ENCODE data around the gene EYS.

Gene EYS

DNA sequence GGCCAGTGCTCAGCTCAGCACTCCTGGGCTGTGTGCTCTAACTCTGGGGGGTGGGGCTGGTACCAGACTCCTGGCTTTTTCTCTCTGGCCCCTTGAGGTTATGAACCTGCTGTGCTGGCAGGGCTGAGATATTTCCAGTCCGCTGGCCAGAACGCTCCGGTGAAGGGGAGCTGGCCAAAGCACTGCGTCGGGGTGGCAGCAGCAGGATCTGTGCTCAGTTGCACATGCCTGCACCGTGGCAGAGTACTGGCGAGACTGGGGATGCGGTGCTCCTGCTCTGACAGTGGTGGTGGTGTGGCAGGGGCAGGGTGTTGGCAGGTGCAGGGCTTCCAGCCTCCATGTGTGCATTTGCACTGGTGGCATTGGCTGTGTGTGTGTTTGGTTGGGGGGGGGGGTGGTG lies 1697.0 kb downstream of the EYS start:
- no peaks in the 10 kb centered on the region for H3F3A ChIP-seq (ENCODE audit: low read depth)
- H3K79me2 ChIP-seq (ENCODE audit: insufficient read depth, low read length), result no peaks in the 10 kb centered on the region
- H3K36me3 ChIP-seq (ENCODE audit: insufficient read depth, low read length), result no peaks in the 10 kb centered on the region
- peaks cover 4% of the 10 kb centered on the region for H3K4me1 ChIP-seq (ENCODE audit: insufficient read depth, low read length, poor library complexity, severe bottlenecking)
- TF ChIP-seq EZH2phosphoT487 (IDR thresholded peaks at IDR 0.05; ENCODE audit: borderline replicate concordance), result no peak
- TF ChIP-seq, protein P1, sequence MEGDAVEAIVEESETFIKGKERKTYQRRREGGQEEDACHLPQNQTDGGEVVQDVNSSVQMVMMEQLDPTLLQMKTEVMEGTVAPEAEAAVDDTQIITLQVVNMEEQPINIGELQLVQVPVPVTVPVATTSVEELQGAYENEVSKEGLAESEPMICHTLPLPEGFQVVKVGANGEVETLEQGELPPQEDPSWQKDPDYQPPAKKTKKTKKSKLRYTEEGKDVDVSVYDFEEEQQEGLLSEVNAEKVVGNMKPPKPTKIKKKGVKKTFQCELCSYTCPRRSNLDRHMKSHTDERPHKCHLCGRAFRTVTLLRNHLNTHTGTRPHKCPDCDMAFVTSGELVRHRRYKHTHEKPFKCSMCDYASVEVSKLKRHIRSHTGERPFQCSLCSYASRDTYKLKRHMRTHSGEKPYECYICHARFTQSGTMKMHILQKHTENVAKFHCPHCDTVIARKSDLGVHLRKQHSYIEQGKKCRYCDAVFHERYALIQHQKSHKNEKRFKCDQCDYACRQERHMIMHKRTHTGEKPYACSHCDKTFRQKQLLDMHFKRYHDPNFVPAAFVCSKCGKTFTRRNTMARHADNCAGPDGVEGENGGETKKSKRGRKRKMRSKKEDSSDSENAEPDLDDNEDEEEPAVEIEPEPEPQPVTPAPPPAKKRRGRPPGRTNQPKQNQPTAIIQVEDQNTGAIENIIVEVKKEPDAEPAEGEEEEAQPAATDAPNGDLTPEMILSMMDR (conservative IDR thresholded peaks at IDR 0.05; ENCODE audit: low read length), result no peak
- no peaks in the 10 kb centered on the region for H3K9me3 ChIP-seq (ENCODE audit: insufficient read depth, low read depth, low read length)
- H4K20me1 ChIP-seq (ENCODE audit: insufficient read depth, low read length, poor library complexity, severe bottlenecking), result no peaks in the 10 kb centered on the region
- no peaks in the 10 kb centered on the region for H3K9me2 ChIP-seq (replicated peaks; ENCODE audit: low read depth, low read length)
- H3K27me3 ChIP-seq (ENCODE audit: insufficient read depth, low read length, poor library complexity, severe bottlenecking), result no peaks in the 10 kb centered on the region
- H3K9ac ChIP-seq (ENCODE audit: low read depth, low read length, poor library complexity, severe bottlenecking), result no peak overlapping the region
- H3K4me2 ChIP-seq (ENCODE audit: low read depth, low read length, poor library complexity, severe bottlenecking), result no peak overlapping the region
- no peak overlapping the region for H2AFZ ChIP-seq (ENCODE audit: low read length)
- no peak overlapping the region for H3K4me3 ChIP-seq (ENCODE audit: low read length, poor library complexity, severe bottlenecking)

DNA sequence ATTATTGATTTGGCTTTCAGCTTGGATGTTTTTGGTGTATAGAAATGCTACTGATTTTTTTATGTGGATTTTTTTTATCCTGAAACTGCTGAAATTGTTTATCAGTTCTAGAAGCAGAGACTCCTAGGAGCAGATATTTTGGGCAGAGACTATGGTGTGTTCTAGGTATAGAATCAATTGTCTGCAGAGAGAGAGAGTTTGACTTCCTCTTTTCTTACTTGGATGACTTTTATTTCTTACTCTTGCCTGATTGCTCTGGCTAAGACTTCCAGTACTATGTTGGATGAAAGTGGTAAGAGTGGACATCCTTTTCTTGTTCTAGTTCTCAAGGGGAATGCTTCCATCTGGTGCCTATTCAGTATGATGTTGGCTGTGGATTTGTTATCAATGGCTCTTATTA lies 1700.8 kb downstream of the EYS start:
- Histone ChIP-seq H2AFZ (ENCODE audit: low read length) (no peak overlapping the region), H3K4me1 (ENCODE audit: insufficient read depth, low read length, poor library complexity, severe bottlenecking) (no peaks in the 10 kb centered on the region), H3K27me3 (ENCODE audit: insufficient read depth, low read length, poor library complexity, severe bottlenecking) (no peaks in the 10 kb centered on the region), H3K9me2 (replicated peaks; ENCODE audit: low read depth, low read length) (no peaks in the 10 kb centered on the region), H3K36me3 (ENCODE audit: insufficient read depth, low read length) (no peaks in the 10 kb centered on the region), H3F3A (ENCODE audit: low read depth) (no peaks in the 10 kb centered on the region), H3K4me3 (ENCODE audit: low read length, poor library complexity, severe bottlenecking) (no peak overlapping the region), H3K9me3 (ENCODE audit: insufficient read depth, low read depth, low read length) (no peaks in the 10 kb centered on the region), H3K79me2 (ENCODE audit: insufficient read depth, low read length) (no peaks in the 10 kb centered on the region), H4K20me1 (ENCODE audit: insufficient read depth, low read length, poor library complexity, severe bottlenecking) (no peaks in the 10 kb centered on the region), H3K4me2 (ENCODE audit: low read depth, low read length, poor library complexity, severe bottlenecking) (no peak overlapping the region), H3K9ac (ENCODE audit: low read depth, low read length, poor library complexity, severe bottlenecking) (no peak overlapping the region)
- TF ChIP-seq EZH2phosphoT487 (IDR thresholded peaks at IDR 0.05; ENCODE audit: borderline replicate concordance), result no peak
- TF ChIP-seq, protein P1 (conservative IDR thresholded peaks at IDR 0.05; ENCODE audit: low read length), result no peak

DNA sequence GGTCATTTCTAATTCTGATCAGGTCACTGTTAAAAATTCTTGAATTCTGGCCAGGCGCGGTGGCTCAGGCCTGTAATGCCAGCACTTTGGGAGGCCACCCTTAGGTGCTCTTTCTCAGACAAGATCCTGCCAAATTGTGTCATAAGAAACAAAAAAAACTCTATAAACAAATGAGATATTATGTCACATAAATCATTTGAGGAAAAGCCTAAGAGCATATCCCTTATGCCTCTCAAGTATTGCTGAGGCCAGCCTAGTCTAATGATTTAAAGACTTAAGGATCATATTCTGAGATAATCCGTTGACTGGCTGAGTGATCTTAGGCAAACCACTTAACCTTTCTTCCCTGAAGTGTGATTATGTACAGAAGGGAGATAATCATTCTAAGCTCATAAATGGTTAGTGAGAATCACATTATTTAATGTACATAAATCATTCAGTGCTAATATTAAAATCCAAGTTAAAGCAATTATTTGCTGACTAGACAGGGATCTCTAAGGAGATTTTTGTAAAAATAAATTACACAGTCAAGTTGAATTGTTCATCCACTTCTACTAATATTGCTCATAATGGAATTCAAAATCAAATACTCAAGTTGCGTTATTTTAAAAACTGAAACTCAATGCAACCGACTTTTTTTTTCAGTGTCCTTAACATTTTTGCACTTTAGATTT lies 1706.1 kb downstream of the EYS start:
- H3K4me1 ChIP-seq (ENCODE audit: insufficient read depth, low read length, poor library complexity, severe bottlenecking), result no peaks in the 10 kb centered on the region
- H3K9me3 ChIP-seq (ENCODE audit: insufficient read depth, low read depth, low read length), result no peaks in the 10 kb centered on the region
- no peak for TF ChIP-seq EZH2phosphoT487 (IDR thresholded peaks at IDR 0.05; ENCODE audit: borderline replicate concordance)
- TF ChIP-seq, protein P1 (conservative IDR thresholded peaks at IDR 0.05; ENCODE audit: low read length), result no peak
- no peaks in the 10 kb centered on the region for H3K9me2 ChIP-seq (replicated peaks; ENCODE audit: low read depth, low read length)
- no peaks in the 10 kb centered on the region for H3K27me3 ChIP-seq (ENCODE audit: insufficient read depth, low read length, poor library complexity, severe bottlenecking)
- H3F3A ChIP-seq (ENCODE audit: low read depth), result no peaks in the 10 kb centered on the region
- H3K79me2 ChIP-seq (ENCODE audit: insufficient read depth, low read length), result no peaks in the 10 kb centered on the region
- H3K9ac ChIP-seq (ENCODE audit: low read depth, low read length, poor library complexity, severe bottlenecking), result no peak overlapping the region
- no peak overlapping the region for H2AFZ ChIP-seq (ENCODE audit: low read length)
- H3K4me3 ChIP-seq (ENCODE audit: low read length, poor library complexity, severe bottlenecking), result no peak overlapping the region
- H3K4me2 ChIP-seq (ENCODE audit: low read depth, low read length, poor library complexity, severe bottlenecking), result no peak overlapping the region
- H3K36me3 ChIP-seq (ENCODE audit: insufficient read depth, low read length), result no peaks in the 10 kb centered on the region
- H4K20me1 ChIP-seq (ENCODE audit: insufficient read depth, low read length, poor library complexity, severe bottlenecking), result no peaks in the 10 kb centered on the region

All from Loucy (cell line).